ENCODE results near the gene HIPK3. TPM values are rescaled to one million over a fixed set of nuclear protein-coding genes. Genes with fewer than 3 reads are reported as not detected.

The HIPK3 gene
- total RNA-seq, 1 donor from 2014 or later: 63.9 TPM

- Mint-ChIP-seq H3K4me1 (ENCODE audit: unreplicated experiment) (peaks cover 13% of the 10 kb centered on the region), H3K27me3 (no peaks in the 10 kb centered on the region), H3K4me3 (no peak overlapping the region), H3K36me3 (peaks cover 7% of the 10 kb centered on the region), H3K9me3 (peaks cover 4% of the 10 kb centered on the region), H3K27ac (no peak overlapping the region)
- no peak for DNase-seq (ENCODE audit: extremely low spot score, unreplicated experiment)
- no peak for TF ChIP-seq CTCF (conservative IDR thresholded peaks at IDR 0.05)
Observed at GRCh38 chr11:33281758-33282157, 24.6 kb downstream of the HIPK3 start.

GRCh38 chr11:33284818-33285217 is 27.6 kb downstream of the HIPK3 start:
- peaks cover 23% of the 10 kb centered on the region for H3K36me3 Mint-ChIP-seq
- TF ChIP-seq CTCF (conservative IDR thresholded peaks at IDR 0.05): no peak
- H3K27ac Mint-ChIP-seq: no peak overlapping the region
- H3K27me3 Mint-ChIP-seq: no peaks in the 10 kb centered on the region
- no peak overlapping the region for H3K4me3 Mint-ChIP-seq
- H3K4me1 Mint-ChIP-seq (ENCODE audit: unreplicated experiment): peaks cover 21% of the 10 kb centered on the region
- DNase-seq (ENCODE audit: extremely low spot score, unreplicated experiment): no peak
- no peaks in the 10 kb centered on the region for H3K9me3 Mint-ChIP-seq

- peaks cover 21% of the 10 kb centered on the region for H3K4me1 Mint-ChIP-seq (ENCODE audit: unreplicated experiment)
- no peak for TF ChIP-seq CTCF (conservative IDR thresholded peaks at IDR 0.05)
- H3K27me3 Mint-ChIP-seq: no peaks in the 10 kb centered on the region
- no peaks in the 10 kb centered on the region for H3K9me3 Mint-ChIP-seq
- H3K36me3 Mint-ChIP-seq: peaks cover 37% of the 10 kb centered on the region
- H3K27ac Mint-ChIP-seq: no peak overlapping the region
- no peak for DNase-seq (ENCODE audit: extremely low spot score, unreplicated experiment)
- H3K4me3 Mint-ChIP-seq: no peak overlapping the region
Observed at GRCh38 chr11:33290319-33290718, 33.1 kb downstream of the HIPK3 start.

- Mint-ChIP-seq H3K27ac (peak overlapping the region; percentile 28), H3K4me3 (peak overlapping the region; percentile 12), H3K9me3 (no peaks in the 10 kb centered on the region), H3K36me3 (peaks cover 45% of the 10 kb centered on the region), H3K27me3 (no peaks in the 10 kb centered on the region), H3K4me1 (ENCODE audit: unreplicated experiment) (peaks cover 21% of the 10 kb centered on the region)
- no peak for TF ChIP-seq CTCF (conservative IDR thresholded peaks at IDR 0.05)
- DNase-seq (ENCODE audit: extremely low spot score, unreplicated experiment): no peak
Observed at GRCh38 chr11:33291004-33291777, 34.0 kb downstream of the HIPK3 start.

DNA sequence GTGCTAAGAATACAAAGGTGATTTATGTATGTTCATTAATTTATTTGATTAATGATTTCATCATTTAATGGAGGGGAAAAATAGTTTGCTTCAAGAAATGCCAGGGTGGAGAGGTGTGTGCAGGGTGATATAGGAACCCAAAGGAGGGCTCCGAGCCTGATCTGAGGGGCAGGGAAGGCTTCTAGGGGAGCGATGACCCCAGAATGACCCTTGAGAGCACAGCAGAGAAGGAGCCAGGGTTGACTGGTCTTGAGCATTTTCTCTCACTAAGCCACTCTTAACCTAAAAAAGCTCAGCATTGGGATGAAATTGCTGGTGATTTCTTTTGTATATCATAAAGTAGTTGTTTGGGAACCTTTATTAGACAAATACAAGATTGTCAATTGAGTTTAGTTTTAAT is 35.1 kb downstream of the HIPK3 start:
- Mint-ChIP-seq H3K9me3 (no peaks in the 10 kb centered on the region), H3K36me3 (peaks cover 43% of the 10 kb centered on the region), H3K4me1 (ENCODE audit: unreplicated experiment) (peaks cover 19% of the 10 kb centered on the region), H3K27me3 (no peaks in the 10 kb centered on the region), H3K27ac (no peak overlapping the region), H3K4me3 (no peak overlapping the region)
- TF ChIP-seq CTCF (conservative IDR thresholded peaks at IDR 0.05): no peak
- DNase-seq (ENCODE audit: extremely low spot score, unreplicated experiment): no peak

All from type B pancreatic cell (in vitro differentiated cells).